Tongue (tissue), 2 donors: ENCODE measurements around the gene C19orf44. TPM values are rescaled to one million over a fixed set of nuclear protein-coding genes. Genes with fewer than 3 reads are reported as not detected.
"Not testable (repeated sequence)": the region's sequence is repeated elsewhere in the genome, so short reads cannot be mapped to it uniquely, and the experiment has no call there.

Source experiments
- DNase-seq: peaks from one replicate; pipeline ENCODE4 v3.0.0-alpha.2; 2015
- total RNA-seq: library from RNA; depleted of rRNA; stranded (reverse); fragments of >200 nt; gene quantifications from one replicate; pipeline ENCODE4 v1.2.3, GENCODE V29; 2014

The C19orf44 gene
- total RNA-seq, 1 donor from 2014 or later, result 8.8 TPM

- DNase-seq, result no peak
These were observed 28.6 kb upstream of the C19orf44 start for GRCh38 chr19:16467581-16467980.

DNA sequence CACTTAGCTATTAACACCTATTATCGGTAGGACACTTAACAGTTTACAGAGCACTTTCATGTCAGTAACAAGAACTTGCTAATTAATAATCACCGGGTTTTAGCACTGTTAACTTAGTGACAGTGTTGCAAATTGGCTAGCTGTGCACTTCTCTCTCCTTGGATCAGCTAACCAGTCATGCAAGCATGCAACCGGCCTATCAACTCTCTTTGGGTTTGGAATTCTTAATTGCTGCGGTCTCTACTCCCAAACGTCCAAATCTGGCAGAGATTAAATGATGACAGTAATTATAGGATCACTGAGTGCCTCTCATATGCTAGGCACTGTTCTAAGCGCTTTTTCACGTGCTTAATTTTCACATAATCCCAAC, 25.7 kb upstream of the C19orf44 start:
- no peak for DNase-seq

GRCh38 chr19:16470911-16471811, 25.0 kb upstream of the C19orf44 start:
- no peak for DNase-seq

GRCh38 chr19:16472559-16472899, 23.7 kb upstream of the C19orf44 start:
- DNase-seq, result not testable (repeated sequence)

DNA sequence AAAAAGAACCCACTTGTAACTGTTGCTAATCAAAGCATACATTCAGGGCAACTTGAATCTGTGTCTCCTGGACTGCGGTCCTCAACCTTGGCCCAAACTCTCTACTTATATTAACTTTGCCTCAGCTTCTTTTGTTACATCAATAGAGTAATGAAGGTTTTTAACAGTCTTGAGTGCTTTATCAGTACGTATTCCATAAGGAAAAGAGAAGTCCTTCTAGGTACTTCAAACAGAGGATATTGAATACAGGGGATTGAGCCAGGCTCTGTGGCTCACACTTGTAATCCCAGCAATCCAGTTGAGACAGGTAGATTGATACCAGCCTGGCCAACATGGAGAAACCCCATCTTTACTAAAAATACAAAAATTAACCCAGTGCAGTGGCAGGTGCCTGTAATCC, 23.2 kb upstream of the C19orf44 start:
- DNase-seq, result no peak

DNA sequence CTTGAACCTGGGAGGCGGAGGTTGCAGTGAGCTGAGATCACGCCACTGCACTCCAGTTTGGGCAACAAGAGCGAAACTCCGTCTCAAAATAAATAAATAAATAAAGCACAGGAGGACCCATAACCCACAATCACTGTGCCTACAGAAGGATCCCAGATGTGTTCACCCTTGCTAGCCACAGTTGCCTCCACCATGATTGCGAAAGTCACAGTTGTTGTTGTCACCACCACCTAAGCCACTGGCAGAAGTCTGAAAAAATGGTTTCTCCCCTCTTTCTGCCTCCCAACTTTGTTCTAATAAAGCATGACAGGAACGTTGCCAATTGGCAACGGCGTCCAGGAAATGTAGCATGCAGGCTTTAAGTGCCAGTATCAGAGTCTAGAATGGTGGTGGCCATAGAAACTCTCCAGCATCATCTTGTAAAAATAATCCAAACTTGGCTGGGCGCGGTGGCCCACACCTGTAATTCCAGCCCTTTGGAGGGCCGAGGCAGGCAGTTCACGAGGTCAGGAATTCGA, 22.3 kb upstream of the C19orf44 start:
- peak; percentile 76 for DNase-seq

GRCh38 chr19:16476401-16476800, 19.8 kb upstream of the C19orf44 start:
- DNase-seq, result no peak

DNA sequence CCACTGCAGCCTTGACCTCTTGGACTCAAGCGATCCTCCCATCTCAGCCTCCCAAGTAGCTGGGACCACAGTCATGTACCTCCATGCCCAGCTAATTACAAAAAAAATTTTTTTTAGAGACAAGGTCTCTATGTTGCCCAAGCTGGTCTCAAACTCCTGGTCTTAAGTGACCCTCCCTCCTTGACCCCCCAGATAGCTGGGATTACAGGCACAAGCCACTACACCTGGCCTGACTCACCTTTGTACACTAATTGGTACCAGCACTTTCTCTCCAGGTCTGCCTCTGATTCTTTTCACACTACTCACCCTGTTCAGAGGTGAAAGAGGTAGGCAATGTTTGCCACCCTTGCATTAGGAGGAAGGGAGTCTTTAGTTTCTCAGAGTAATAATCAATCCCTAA, 18.9 kb upstream of the C19orf44 start:
- no peak for DNase-seq

- DNase-seq, result no peak
These were observed 13.4 kb upstream of the C19orf44 start for GRCh38 chr19:16482745-16483144.

DNA sequence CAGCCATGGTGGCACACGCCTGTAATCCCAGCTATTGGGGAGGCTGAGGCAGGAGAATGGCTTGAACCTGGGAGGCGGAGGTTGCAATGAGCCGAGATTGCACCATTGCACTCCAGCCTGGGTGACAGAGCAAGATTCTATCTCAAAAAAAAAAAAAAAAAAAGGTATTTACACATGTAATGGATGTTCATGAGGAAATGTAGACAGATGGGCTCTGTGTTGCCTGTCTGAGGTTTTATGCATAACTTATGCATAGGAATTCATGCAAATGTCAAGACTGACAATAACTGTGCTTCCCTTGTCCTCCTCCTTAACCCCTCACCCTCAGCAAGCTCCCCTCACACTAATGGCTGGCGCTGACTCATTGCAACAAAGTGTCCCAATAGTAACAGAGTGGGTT, 9.7 kb upstream of the C19orf44 start:
- DNase-seq, result not testable (repeated sequence)

- no peak for DNase-seq
These were observed 404 bp downstream of the C19orf44 start for GRCh38 chr19:16496613-16496983.

- no peak for DNase-seq
These were observed 848 bp downstream of the C19orf44 start for GRCh38 chr19:16497042-16497441.

DNA sequence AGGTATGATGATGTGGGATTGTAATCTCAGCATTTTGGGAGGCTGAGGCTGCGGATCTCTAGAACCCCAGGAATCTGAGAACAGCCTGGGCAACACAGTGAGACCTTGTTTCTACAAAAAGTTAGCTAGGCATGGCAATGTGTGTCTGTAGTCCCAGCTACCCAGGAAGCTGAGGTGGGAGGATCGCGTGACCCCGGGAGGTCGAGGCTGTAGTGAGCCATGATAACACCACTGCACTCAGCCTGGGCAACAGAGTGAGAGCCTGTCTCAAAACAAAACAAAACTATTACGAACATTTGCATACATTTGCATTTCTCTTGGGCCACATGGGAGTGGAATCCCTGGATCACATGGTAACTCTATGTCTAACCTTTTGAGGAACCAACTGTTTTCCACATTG, 1.6 kb downstream of the C19orf44 start:
- DNase-seq, result no peak

- DNase-seq, result no peak
These were observed 8.1 kb downstream of the C19orf44 start for GRCh38 chr19:16504271-16504670.

- not testable (repeated sequence) for DNase-seq
These were observed 10.0 kb downstream of the C19orf44 start for GRCh38 chr19:16506161-16506560.

GRCh38 chr19:16506961-16507360, 10.8 kb downstream of the C19orf44 start:
- DNase-seq, result no peak

GRCh38 chr19:16508546-16508945, 12.4 kb downstream of the C19orf44 start:
- DNase-seq, result no peak

- DNase-seq, result peak; percentile 76
These were observed 13.2 kb downstream of the C19orf44 start for GRCh38 chr19:16509141-16510061.

DNA sequence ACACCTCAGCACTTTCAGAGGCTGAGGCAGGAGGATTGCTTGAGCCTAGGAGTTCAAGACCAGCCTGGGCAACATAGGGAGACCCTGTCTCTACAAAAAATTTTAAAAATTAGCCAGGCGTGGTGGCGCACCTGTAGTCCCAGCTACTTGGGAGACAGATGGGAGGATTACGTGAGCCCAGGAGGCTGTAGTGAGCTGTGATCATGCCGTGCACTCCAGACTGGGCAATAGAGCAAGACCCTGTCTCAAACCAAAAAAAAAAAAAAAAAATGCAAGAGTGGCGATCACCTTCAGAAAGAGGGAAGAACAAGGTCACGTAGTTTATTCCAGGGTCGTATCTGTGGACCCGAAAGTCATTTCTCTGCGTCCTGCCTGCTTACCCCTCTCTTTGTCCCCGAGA, 16.4 kb downstream of the C19orf44 start:
- DNase-seq, result not testable (repeated sequence)

DNA sequence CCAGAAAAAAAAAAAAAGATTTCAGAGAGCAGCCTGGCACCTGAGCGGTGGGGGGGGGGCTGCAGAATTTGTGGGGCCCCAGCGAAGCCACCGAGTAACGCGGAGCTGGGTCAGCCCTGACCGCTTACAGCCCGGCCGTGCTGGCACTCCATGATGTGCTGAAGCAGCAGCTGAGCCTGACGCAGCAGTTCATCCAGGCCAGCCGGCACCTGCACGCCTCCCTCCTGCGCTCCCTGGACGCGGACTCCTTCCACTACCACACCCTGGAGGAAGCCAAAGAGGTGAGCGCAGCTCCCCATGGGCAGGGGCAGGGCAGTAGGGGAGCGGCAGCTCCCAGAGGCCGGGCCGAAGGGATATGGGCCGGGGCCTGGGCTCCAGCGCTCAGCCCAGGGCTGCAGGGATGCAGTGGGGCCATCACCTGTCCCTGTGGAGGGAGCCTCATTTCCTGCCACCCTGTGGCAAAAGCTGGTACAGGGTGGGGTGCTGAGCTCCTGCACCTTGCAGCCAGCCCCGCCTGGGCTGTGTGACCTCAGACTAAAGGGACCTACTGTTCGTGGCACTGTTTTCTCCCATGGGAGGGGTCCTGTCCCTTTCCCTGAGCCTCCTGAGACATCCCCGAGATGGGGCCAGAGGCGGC, 18.3 kb downstream of the C19orf44 start:
- DNase-seq, result no peak

DNA sequence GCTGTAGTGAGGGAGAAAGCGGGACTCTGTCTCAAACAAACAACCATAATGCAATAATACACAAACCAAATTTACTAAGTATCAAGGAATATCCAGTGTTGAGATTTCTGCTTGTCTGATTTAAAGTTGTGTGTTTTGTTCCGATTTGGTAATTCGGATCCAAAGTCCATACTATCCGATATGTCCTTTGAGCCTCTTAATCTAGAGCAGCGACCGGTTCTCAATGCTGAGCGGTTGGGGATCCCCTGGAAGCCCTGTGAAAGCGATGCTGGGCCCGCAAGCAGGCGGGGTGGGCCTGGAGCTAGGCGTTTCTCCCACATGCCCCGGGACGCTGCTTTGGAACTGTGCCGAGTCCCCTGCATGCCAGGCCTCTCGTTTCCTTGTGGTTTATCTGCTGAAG, 20.2 kb downstream of the C19orf44 start:
- DNase-seq, result no peak

DNA sequence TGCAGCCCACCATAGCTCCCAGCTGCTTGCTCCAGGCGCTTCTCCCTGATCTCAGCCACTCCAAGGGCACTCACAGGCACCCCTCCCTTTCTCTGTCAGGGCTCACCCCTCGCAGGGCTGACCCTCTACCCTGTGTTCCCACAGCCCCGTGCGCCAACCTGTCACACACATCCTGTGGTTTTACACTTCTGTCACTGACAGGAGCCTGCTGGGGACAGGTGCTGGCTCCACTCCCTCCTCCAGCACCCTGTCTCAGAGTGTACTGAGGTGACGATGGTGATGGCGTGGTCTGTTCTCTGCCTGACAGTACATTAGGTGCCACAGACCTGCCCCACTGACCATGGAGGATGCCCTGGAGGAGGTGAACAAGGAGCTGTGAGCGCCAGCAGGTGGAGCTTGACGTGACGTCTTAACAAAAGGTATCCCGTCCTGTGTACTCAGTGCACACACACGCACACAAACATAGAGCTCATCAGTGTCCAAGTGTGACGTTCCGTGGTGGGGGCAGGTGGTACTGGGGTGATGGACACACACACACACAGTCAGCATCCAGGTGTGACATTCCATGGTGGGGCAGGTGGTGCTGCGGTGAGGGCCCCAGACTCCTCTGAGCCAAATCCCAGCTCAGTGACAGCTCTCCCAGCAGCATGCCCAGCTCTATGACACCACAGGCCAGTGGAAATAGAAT, 20.9 kb downstream of the C19orf44 start:
- DNase-seq, result no peak
